Activated CD4-positive, alpha-beta memory T cell treated with anti-CD3 and anti-CD28 coated beads for 36 hours (primary cell): ENCODE data around the gene SLC51B. TPM values are rescaled to one million over a fixed set of nuclear protein-coding genes. Genes with fewer than 3 reads are reported as not detected.

Source experiments
- CTCF ChIA-PET: fragments of 350-600 bp; sonication (Branson Sonifier 250); formaldehyde crosslinking; loops from one replicate; lab custom pipeline; 2021; ENCODE audit warnings: antibody characterized with exemption, inconsistent platforms; lab: Charles Lee
- POLR2A ChIA-PET: fragments of 350-600 bp; sonication (Branson Sonifier 250); formaldehyde crosslinking; loops from one replicate; lab custom pipeline; 2021; ENCODE audit warnings: antibody characterized with exemption; lab: Charles Lee
- DNase-seq: peaks from one replicate; pipeline ENCODE4 v3.0.0-alpha.2; 2020
- H3K27ac Mint-ChIP-seq: one replicate; pipeline ENCODE4 v1.8.0; 2021; ENCODE audit warnings: mixed read lengths
- H3K27me3 Mint-ChIP-seq: one replicate; pipeline ENCODE4 v1.8.0; 2021; ENCODE audit warnings: mixed read lengths
- H3K36me3 Mint-ChIP-seq: one replicate; pipeline ENCODE4 v1.8.0; 2021; ENCODE audit warnings: mixed read lengths
- H3K4me1 Mint-ChIP-seq: one replicate; pipeline ENCODE4 v1.8.0; 2021; ENCODE audit warnings: low read depth, mixed read lengths
- H3K4me3 Mint-ChIP-seq: one replicate; pipeline ENCODE4 v1.8.0; 2021; ENCODE audit warnings: mild to moderate bottlenecking, mixed read lengths
- H3K9me3 Mint-ChIP-seq: one replicate; pipeline ENCODE4 v1.8.0; 2021; ENCODE audit warnings: mixed read lengths
- intact Hi-C: fragments of 100-400 bp; cut with micrococcal nuclease; formaldehyde crosslinking; loops from one replicate; pipeline ENCODE4 v1.15.1; 2023
- total RNA-seq, 2 experiments: library from RNA; stranded (reverse); gene quantifications; one replicate each; pipeline ENCODE4 v1.2.3, GENCODE V29; 2021

SLC51B gene
- total RNA-seq, 2 experiments from 2014 or later, result not detected

GRCh38 chr15:65057549-65057940 is 12.4 kb downstream of the SLC51B start:
- Mint-ChIP-seq H3K4me3 (no peak overlapping the region), H3K27me3 (no peaks in the 10 kb centered on the region), H3K36me3 (no peaks in the 10 kb centered on the region), H3K4me1 (no peaks in the 10 kb centered on the region), H3K27ac (no peak overlapping the region), H3K9me3 (no peaks in the 10 kb centered on the region)
- DNase-seq, result no peak
- intact Hi-C loops, result no loop called here
- POLR2A ChIA-PET, result no interaction called here
- CTCF ChIA-PET, result no interaction called here

GRCh38 chr15:65058394-65059368 is 13.5 kb downstream of the SLC51B start:
- Mint-ChIP-seq H3K9me3 (no peaks in the 10 kb centered on the region), H3K27ac (no peak overlapping the region), H3K4me1 (no peaks in the 10 kb centered on the region), H3K27me3 (no peaks in the 10 kb centered on the region), H3K36me3 (no peaks in the 10 kb centered on the region), H3K4me3 (no peak overlapping the region)
- ChIA-PET CTCF (no interaction called here), POLR2A (no interaction called here)
- no peak for DNase-seq
- intact Hi-C loops, result no loop called here

DNA sequence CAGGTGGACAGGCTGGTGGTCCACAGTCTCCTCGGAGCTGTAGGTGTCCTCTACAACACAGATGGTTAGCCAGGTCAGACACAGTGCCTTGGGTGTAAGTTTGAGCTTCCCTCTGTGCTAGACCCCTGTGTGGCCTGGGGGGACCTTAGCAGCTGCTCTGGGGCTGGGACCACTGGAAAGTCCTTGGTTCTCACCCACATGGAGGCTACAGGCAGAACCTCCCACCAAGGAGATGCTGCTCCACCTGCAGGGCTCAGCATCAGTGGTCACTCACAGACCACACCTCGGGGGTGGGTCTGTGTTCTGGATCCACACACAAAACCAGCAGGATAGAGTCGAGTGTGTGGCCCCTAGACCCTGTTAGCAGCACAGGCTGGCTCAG is 14.2 kb downstream of the SLC51B start:
- Mint-ChIP-seq H3K27ac (no peak overlapping the region), H3K4me1 (no peaks in the 10 kb centered on the region), H3K4me3 (no peak overlapping the region), H3K36me3 (no peaks in the 10 kb centered on the region), H3K27me3 (no peaks in the 10 kb centered on the region), H3K9me3 (no peaks in the 10 kb centered on the region)
- ChIA-PET POLR2A (no interaction called here), CTCF (interaction anchor here (0.6 kb wide), 1 partner anchor 28 kb away, joined by 4 read pairs; no protein-coding TSS in a partner anchor)
- DNase-seq, result no peak
- intact Hi-C loops, result no loop called here

DNA sequence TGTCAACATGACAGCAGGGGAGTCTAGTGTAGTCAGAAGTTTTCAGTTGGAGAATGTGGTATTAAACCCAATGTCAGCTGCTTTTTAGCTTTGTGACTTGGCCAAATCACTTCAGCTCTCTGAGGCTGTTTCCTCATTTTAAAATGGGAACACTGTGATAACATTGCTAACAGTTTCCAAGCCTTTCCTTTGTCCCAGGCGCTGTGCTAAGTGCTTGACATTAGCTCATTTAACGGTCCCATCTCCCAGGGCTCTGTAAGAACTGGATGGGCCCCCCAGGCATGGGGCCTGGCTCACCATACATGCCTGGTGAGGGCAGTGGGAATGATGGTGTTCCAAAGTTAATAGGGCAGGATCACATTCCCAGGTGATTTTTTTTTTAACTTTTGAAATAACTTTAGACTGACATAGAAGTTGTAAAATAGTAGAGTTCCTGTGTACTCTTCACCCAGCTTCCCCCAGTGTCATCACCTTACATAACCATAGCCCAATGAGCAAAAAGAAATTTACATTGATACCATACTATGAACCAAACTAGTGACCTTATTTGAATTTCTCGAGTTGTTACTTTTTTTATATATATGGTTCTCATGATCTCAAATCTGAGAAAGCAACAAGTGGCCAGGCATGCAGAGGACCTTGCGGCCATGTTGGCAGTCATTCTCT is 14.9 kb downstream of the SLC51B start:
- no peak for DNase-seq
- Mint-ChIP-seq H3K9me3 (no peaks in the 10 kb centered on the region), H3K27me3 (peaks cover under 1% of the 10 kb centered on the region), H3K36me3 (no peaks in the 10 kb centered on the region), H3K4me1 (no peaks in the 10 kb centered on the region), H3K27ac (no peak overlapping the region), H3K4me3 (no peak overlapping the region)
- intact Hi-C loops, result no loop called here
- ChIA-PET POLR2A (no interaction called here), CTCF (interaction anchor here (0.6 to 1.4 kb wide), 2 partner anchors 19 to 29 kb away, joined by 4 read pairs; no protein-coding TSS in a partner anchor)

DNA sequence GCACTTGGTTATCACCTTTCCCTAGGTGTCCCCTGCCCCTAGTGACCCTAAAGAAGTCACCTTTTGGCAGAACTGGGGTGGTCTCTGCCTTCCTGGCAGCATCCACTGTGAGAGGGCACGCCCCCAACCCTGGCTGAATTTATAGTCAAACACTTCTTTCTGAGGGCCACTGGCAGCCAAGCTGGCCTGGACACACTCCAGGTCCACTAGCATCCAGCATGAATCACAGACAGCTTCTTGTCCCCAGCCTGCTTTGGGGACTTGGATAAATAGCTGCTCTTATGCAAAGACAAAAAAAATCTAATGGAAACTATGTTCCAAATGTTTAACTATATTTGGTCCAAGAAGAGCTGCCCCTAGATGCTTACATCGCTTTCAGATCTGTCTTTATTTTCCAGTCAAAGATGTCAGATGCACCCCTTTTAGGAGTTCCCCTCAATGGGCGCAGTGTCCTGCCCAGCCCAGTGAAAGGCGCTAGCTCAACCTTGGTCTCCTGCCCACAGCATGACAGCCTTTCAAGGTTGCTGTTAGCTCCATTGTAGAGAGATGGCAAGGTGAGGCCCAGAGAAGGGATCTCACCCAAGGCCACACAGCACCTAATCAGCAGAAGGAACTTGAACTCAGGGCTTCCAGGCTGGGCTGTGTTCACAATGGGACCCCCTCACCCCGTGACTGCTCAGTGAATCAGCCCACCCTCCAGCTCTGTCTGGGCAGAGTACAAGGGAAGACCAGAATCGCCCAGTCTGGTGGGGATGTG is 15.6 kb downstream of the SLC51B start:
- no peak for DNase-seq
- ChIA-PET CTCF (interaction anchor here (1.4 kb wide), 1 partner anchor 18 kb away, joined by 4 read pairs; no protein-coding TSS in a partner anchor), POLR2A (no interaction called here)
- Mint-ChIP-seq H3K27me3 (peaks cover 8% of the 10 kb centered on the region), H3K9me3 (no peaks in the 10 kb centered on the region), H3K4me1 (no peaks in the 10 kb centered on the region), H3K4me3 (no peak overlapping the region), H3K36me3 (no peaks in the 10 kb centered on the region), H3K27ac (no peak overlapping the region)
- intact Hi-C loops, result no loop called here

DNA sequence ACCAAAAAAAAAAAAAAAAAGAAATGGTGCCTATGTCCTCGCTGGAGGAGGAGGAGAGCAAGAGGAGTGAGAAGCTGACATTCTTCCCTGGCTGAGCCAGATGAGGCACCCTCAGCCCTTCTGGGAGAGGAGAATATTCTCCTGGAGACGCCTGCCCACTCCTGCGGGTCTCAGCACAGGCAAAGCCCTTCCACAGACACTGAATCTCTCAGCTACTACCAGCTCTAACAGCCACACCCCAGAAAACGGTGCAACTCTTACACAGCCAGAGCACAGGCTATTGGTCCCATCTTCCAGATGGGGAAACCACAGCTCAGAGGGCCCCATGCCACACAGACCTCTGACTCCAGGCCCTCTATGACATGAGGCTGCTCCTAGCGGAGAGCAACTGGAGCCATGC is 16.9 kb downstream of the SLC51B start:
- no peak for DNase-seq
- peaks cover under 1% of the 10 kb centered on the region for H3K4me1 Mint-ChIP-seq
- CTCF ChIA-PET, result interaction anchor here (1.5 kb wide), 1 partner anchor 17 kb away, joined by 3 read pairs; no protein-coding TSS in a partner anchor
- POLR2A ChIA-PET, result no interaction called here
- no peak overlapping the region for H3K27ac Mint-ChIP-seq
- intact Hi-C loops, result no loop called here
- H3K36me3 Mint-ChIP-seq, result no peaks in the 10 kb centered on the region
- H3K27me3 Mint-ChIP-seq, result peaks cover 15% of the 10 kb centered on the region
- no peak overlapping the region for H3K4me3 Mint-ChIP-seq
- no peaks in the 10 kb centered on the region for H3K9me3 Mint-ChIP-seq

DNA sequence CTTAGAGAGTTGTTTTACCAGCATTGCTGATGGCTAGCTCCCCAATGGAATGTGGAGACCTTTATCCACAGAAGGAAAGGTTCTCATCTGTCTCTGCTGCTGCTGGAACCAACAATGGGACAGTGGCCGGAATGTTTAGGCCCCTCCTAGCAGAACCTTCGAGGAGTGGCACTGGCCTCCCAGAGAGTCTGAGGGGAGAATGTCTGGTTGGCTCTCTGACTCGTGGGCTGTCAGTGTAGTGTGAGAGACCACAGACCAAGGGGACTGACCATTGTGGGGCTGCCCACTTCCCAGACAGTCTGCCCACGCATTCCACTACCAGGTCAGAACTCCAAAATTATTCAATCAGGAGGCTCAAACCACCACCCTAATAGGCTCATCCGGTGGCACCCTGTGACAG is 17.5 kb downstream of the SLC51B start:
- no peak for DNase-seq
- peaks cover 19% of the 10 kb centered on the region for H3K27me3 Mint-ChIP-seq
- intact Hi-C loops, result no loop called here
- no peak overlapping the region for H3K4me3 Mint-ChIP-seq
- ChIA-PET CTCF (interaction anchor here (0.6 to 1.5 kb wide), 3 partner anchors 17 to 339 kb away, joined by 3 read pairs; no protein-coding TSS in a partner anchor), POLR2A (no interaction called here)
- no peaks in the 10 kb centered on the region for H3K9me3 Mint-ChIP-seq
- H3K4me1 Mint-ChIP-seq, result peaks cover 4% of the 10 kb centered on the region
- no peaks in the 10 kb centered on the region for H3K36me3 Mint-ChIP-seq
- H3K27ac Mint-ChIP-seq, result no peak overlapping the region

GRCh38 chr15:65066001-65066634 is 20.9 kb downstream of the SLC51B start:
- Mint-ChIP-seq H3K4me3 (no peak overlapping the region), H3K27me3 (peaks cover 26% of the 10 kb centered on the region), H3K9me3 (no peaks in the 10 kb centered on the region), H3K27ac (no peak overlapping the region), H3K4me1 (peaks cover 4% of the 10 kb centered on the region), H3K36me3 (no peaks in the 10 kb centered on the region)
- ChIA-PET POLR2A (no interaction called here), CTCF (interaction anchor here (0.9 to 1.6 kb wide), 3 partner anchors 11 to 36 kb away, joined by 3 read pairs; no protein-coding TSS in a partner anchor)
- intact Hi-C loops, result no loop called here
- no peak for DNase-seq

DNA sequence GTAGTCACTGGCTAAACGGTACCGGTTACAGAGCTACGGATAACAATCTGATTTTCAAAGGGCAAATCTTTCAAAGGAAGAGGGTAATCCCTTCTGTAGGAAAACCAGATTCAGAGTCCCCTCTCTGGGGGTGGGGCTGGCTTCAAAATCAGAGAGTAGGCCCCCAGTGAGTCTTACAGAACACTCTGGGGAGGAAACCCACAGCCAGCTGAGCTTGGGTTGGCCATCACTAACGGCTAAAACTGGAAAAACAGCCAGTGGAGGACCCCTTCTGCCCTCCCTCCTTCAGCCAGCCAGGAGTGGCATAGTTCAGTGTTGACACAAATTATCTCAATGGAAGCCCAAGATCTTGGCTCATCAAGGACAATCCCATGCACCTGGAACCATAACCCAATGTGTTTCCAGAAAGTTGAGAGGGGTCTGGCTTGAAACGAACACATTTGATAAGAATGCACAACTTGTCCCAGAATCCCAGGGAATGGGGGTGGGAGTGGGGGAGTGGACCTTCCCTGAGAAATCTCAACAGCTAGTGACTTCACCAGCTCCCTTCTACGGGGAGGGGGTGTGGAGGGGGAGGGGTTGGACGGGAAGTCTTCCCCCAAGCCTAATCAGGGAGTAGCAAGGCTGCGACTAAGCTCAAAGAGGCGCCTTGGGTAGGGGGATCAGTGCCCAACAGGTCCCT is 21.6 kb downstream of the SLC51B start:
- no peaks in the 10 kb centered on the region for H3K36me3 Mint-ChIP-seq
- intact Hi-C loops, result no loop called here
- peaks cover 4% of the 10 kb centered on the region for H3K4me1 Mint-ChIP-seq
- H3K9me3 Mint-ChIP-seq, result no peaks in the 10 kb centered on the region
- H3K4me3 Mint-ChIP-seq, result no peak overlapping the region
- no peak for DNase-seq
- ChIA-PET POLR2A (no interaction called here), CTCF (interaction anchor here (0.9 to 1.6 kb wide), 2 partner anchors 11 to 35 kb away, joined by 3 read pairs; no protein-coding TSS in a partner anchor)
- no peak overlapping the region for H3K27ac Mint-ChIP-seq
- H3K27me3 Mint-ChIP-seq, result peaks cover 26% of the 10 kb centered on the region

DNA sequence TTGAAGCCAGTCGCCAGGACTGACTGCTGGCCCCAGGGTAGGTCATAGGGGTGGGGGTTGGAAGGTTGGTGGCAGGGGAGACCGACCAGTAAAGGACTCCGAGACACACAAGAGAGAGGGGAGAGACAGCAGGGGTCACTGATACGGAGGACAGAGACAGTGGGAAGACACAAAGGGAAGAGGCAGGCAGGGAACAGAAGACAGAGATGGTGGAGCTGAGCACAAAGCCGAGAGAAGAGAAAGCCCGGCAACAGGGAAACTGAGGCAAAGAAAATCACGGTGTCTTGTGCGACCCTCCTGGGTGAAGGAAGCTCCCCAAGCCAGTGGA is 22.1 kb downstream of the SLC51B start:
- no peak for DNase-seq
- peaks cover 4% of the 10 kb centered on the region for H3K4me1 Mint-ChIP-seq
- H3K4me3 Mint-ChIP-seq, result no peak overlapping the region
- H3K9me3 Mint-ChIP-seq, result no peaks in the 10 kb centered on the region
- ChIA-PET CTCF (interaction anchor here (1.6 kb wide), 1 partner anchor 11 kb away, joined by 3 read pairs; no protein-coding TSS in a partner anchor), POLR2A (no interaction called here)
- peaks cover 26% of the 10 kb centered on the region for H3K27me3 Mint-ChIP-seq
- H3K27ac Mint-ChIP-seq, result no peak overlapping the region
- intact Hi-C loops, result no loop called here
- no peaks in the 10 kb centered on the region for H3K36me3 Mint-ChIP-seq
